Fibroblast of upper back skin (primary cell): ENCODE data around the gene SOST.
A peak's percentile ranks its signal among the peaks of the same experiment; 100 is the strongest.

ENCODE experiments used
- DNase-seq: peaks from one replicate; pipeline ENCODE4 v3.0.0-alpha.2; 2013

Gene SOST

GRCh38 chr17:43774304-43775250 is 16.0 kb upstream of the SOST start:
- DNase-seq, result no peak

- DNase-seq, result no peak
Measured at GRCh38 chr17:43772877-43773648, 14.5 kb upstream of the SOST start.

- no peak for DNase-seq
Measured at GRCh38 chr17:43771463-43771862, 12.9 kb upstream of the SOST start.

GRCh38 chr17:43770957-43771356 is 12.4 kb upstream of the SOST start:
- no peak for DNase-seq

- DNase-seq, result no peak
Measured at GRCh38 chr17:43769859-43770258, 11.3 kb upstream of the SOST start.

- no peak for DNase-seq
Measured at GRCh38 chr17:43769426-43769825, 10.8 kb upstream of the SOST start.

GRCh38 chr17:43768943-43769342 is 10.4 kb upstream of the SOST start:
- DNase-seq, result no peak

GRCh38 chr17:43768382-43768781 is 9.8 kb upstream of the SOST start:
- no peak for DNase-seq

- no peak for DNase-seq
Measured at GRCh38 chr17:43767713-43768059, 9.1 kb upstream of the SOST start.

GRCh38 chr17:43767053-43767712 is 8.6 kb upstream of the SOST start:
- DNase-seq, result no peak

- DNase-seq, result peak; percentile 43
Measured at GRCh38 chr17:43766413-43767052, 7.9 kb upstream of the SOST start.

GRCh38 chr17:43760254-43760852 is 1.8 kb upstream of the SOST start:
- peak; percentile 90 for DNase-seq

- DNase-seq, result no peak
Measured at GRCh38 chr17:43759836-43760235, 1.2 kb upstream of the SOST start.

GRCh38 chr17:43758086-43758485 is 505 bp downstream of the SOST start:
- no peak for DNase-seq

GRCh38 chr17:43757171-43757660 is 1.4 kb downstream of the SOST start:
- no peak for DNase-seq

- DNase-seq, result no peak
Measured at GRCh38 chr17:43756201-43756600, 2.4 kb downstream of the SOST start.

- DNase-seq, result no peak
Measured at GRCh38 chr17:43755389-43755875, 3.2 kb downstream of the SOST start.

GRCh38 chr17:43754947-43755346 is 3.6 kb downstream of the SOST start:
- no peak for DNase-seq

GRCh38 chr17:43753493-43754129 is 5.0 kb downstream of the SOST start:
- peak; percentile 26 for DNase-seq

GRCh38 chr17:43750153-43750552 is 8.4 kb downstream of the SOST start:
- DNase-seq, result no peak

- no peak for DNase-seq
Measured at GRCh38 chr17:43745541-43745940, 13.1 kb downstream of the SOST start.

- no peak for DNase-seq
Measured at GRCh38 chr17:43741636-43742035, 17.0 kb downstream of the SOST start.
